GM12875 (cell line): ENCODE measurements around the gene CD207.

Source experiments
- H3K4me3 ChIP-seq: one replicate; pipeline ENCODE4 v1.5.1; 2011; ENCODE audit warnings: low read depth, low read length, control low read depth
- CTCF ChIP-seq: IDR thresholded peaks from 2 replicates; pipeline ENCODE4 v1.5.1; 2011; ENCODE audit warnings: low read depth, mild to moderate bottlenecking, control low read depth, inconsistent platforms, low read length, moderate library complexity, borderline replicate concordance; ENCODE audit not compliant: insufficient read depth

Gene CD207

GRCh38 chr2:70855667-70856066 is 20.1 kb upstream of the CD207 start:
- no peak for TF ChIP-seq CTCF
- H3K4me3 ChIP-seq, result no peak overlapping the region

GRCh38 chr2:70854411-70854810 is 18.8 kb upstream of the CD207 start:
- no peak for TF ChIP-seq CTCF

GRCh38 chr2:70852824-70853223 is 17.2 kb upstream of the CD207 start:
- no peak overlapping the region for H3K4me3 ChIP-seq
- no peak for TF ChIP-seq CTCF

More at GRCh38 chr2:70854411-70854810, 18.8 kb upstream of the CD207 start:
- no peak overlapping the region for H3K4me3 ChIP-seq

- no peak overlapping the region for H3K4me3 ChIP-seq
- TF ChIP-seq CTCF, result no peak
Observed at GRCh38 chr2:70851704-70852103, 16.1 kb upstream of the CD207 start.

GRCh38 chr2:70850925-70851324 is 15.3 kb upstream of the CD207 start:
- no peak overlapping the region for H3K4me3 ChIP-seq
- no peak for TF ChIP-seq CTCF

GRCh38 chr2:70842401-70842800 is 6.8 kb upstream of the CD207 start:
- no peak for TF ChIP-seq CTCF
- H3K4me3 ChIP-seq, result no peak overlapping the region

- no peak for TF ChIP-seq CTCF
- no peak overlapping the region for H3K4me3 ChIP-seq
Observed at GRCh38 chr2:70837980-70838925, 2.6 kb upstream of the CD207 start.
